Measurements from ENCODE around the gene HNRNPA1.

The HNRNPA1 gene

DNA sequence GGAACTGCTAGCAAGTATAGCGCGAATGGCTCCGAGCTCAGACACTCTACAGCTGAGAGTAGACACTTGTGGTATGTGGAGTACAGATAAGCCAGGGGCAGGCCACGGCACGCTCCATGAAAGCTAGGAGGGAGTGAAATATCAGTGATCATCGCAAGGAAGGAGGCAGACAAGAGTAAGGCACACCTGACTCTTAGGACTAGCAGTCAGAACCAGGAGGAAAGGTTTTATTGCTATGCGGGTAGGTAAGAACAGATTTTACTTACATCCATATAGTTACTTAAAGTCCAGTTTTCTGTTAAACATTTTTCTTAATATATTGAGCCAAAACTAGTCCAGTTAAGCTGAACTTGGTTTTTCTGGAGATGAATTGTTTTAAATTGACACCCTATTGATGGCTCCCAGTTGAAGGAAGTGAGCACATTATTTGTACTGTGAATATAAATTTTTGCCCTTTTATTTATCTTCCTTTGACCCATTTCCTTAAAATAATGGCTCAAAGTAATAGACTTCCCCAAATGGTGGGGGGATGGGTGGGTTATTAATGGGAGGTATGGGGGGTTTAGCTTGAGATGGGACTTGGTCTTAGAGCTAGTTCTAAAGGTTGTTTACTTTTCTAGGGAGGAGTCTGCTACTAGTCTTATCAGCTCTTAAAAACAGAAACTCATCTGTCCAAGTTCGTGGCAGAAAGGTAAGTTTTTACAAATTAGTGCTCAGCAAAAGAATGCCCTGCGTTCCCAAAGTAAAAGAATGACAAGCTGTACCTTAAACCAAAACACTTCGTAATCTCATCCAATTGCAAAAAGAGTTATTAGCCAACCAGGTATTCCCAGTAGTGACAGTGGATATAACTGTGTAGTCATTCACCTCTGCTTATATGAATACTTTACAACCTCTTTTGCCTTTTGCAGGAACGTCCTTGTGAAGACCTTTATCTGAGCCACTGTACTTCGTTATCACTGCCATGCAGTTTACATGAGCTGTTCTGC is 5.8 kb downstream of the HNRNPA1 start:
- no peaks in the 10 kb centered on the region for H3K27me3 ChIP-seq (ENCODE audit: control insufficient read depth, insufficient read depth, low read length)
- peaks cover 63% of the 10 kb centered on the region for H3K36me3 ChIP-seq (ENCODE audit: control insufficient read depth, insufficient read depth, low read length)
- H3K4me1 ChIP-seq (ENCODE audit: control insufficient read depth, insufficient read depth, low read length) = peaks cover 18% of the 10 kb centered on the region
- H3K9me3 ChIP-seq (ENCODE audit: control insufficient read depth, insufficient read depth, low read length) = no peaks in the 10 kb centered on the region
- peak overlapping the region; percentile 52 for H3K27ac ChIP-seq (ENCODE audit: low read depth, low read length)
- H3K4me3 ChIP-seq (ENCODE audit: low read depth, low read length) = no peak overlapping the region
- no peak overlapping the region for H3K9ac ChIP-seq (ENCODE audit: low read depth, low read length)

DNA sequence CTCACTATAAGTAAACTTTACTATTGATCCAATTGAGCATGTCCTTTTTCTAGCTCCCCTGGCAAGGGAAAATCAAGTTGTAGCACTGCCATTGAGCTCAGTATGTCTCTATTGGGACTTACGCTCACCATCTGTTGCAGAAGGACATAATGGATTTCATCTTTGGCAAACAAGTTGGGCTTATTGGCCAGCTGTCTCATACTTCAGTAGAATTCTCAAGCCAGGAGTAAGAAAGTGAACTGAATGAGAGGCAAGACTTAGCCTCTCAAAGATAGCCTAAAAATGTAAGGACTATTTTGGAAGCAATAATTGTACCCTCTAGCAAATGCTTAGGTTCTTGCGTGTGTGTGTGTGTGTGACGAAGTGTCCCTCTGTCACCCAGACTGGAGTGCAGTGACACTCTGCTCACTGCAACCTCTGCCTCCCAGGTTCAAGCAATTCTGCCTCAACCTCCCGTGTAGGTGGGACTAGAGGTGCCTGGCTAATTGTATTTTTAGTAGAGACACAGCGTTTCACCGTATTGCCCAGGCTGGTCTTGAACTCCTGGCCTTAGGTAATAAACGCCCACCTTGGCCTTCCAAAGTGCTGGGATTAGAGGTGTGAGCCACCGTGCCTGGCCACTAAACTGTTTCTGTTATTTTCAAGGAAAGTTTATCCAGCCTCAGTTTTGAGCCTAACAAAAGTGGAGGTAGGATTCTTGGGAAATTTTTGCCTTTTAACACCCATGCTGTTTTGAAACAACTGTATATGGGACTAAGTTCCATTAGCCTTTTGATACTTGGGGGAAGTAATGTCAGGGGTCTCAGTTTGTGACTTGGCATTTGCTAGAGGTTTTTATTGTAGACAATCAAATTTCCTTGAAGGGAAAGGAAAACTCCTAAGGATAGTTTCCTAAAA is 7.0 kb downstream of the HNRNPA1 start:
- no peaks in the 10 kb centered on the region for H3K9me3 ChIP-seq (ENCODE audit: control insufficient read depth, insufficient read depth, low read length)
- H3K4me1 ChIP-seq (ENCODE audit: control insufficient read depth, insufficient read depth, low read length) = peaks cover 14% of the 10 kb centered on the region
- no peak overlapping the region for H3K4me3 ChIP-seq (ENCODE audit: low read depth, low read length)
- H3K27ac ChIP-seq (ENCODE audit: low read depth, low read length) = peak overlapping the region; percentile 52
- H3K36me3 ChIP-seq (ENCODE audit: control insufficient read depth, insufficient read depth, low read length) = peaks cover 51% of the 10 kb centered on the region
- H3K27me3 ChIP-seq (ENCODE audit: control insufficient read depth, insufficient read depth, low read length) = no peaks in the 10 kb centered on the region
- no peak overlapping the region for H3K9ac ChIP-seq (ENCODE audit: low read depth, low read length)

DNA sequence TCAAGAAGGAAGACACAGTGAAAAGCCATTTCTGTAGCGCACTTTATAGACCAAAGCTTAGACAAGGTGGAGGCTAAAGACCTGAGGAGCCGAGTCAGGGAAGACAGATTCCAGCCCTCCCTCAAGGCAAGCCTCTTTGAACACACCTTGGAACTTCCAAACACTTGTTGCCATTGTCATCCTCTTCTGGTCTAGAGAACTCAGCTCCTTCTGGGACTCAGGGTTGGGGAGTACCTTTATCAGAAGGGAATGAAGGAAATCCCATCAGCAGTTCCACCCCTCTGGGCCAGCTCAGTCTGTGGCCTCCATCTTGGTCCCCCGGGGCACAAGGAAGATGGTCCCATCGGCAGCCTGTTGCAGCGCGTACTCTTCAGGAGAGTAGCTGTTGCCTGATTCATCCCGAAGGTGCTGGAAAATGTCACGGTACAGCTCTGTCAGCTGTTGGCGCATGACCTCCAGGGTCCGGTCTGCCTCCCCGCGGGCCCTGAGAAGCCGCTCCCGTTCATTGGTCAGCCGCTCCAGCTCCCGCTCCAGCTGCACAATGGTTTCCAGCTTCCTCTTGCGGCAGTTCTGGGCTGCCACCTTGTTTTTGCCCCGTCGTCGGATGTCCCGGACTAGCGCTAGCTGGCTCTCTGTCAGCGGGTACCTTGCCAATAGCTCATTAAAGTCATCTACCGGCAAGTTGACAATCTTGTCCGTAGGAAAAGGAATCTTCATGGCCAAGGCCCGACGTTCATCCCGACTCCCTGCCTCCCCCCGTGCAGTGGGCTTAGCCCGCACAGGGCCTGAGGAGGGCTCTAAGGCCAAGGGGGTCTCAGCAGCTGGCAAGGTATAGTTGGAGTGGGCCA is 11.8 kb downstream of the HNRNPA1 start:
- Histone ChIP-seq H3K27ac (ENCODE audit: low read depth, low read length) (no peak overlapping the region), H3K9ac (ENCODE audit: low read depth, low read length) (no peak overlapping the region), H3K4me3 (ENCODE audit: low read depth, low read length) (no peak overlapping the region), H3K36me3 (ENCODE audit: control insufficient read depth, insufficient read depth, low read length) (peaks cover 7% of the 10 kb centered on the region), H3K27me3 (ENCODE audit: control insufficient read depth, insufficient read depth, low read length) (no peaks in the 10 kb centered on the region), H3K4me1 (ENCODE audit: control insufficient read depth, insufficient read depth, low read length) (no peaks in the 10 kb centered on the region), H3K9me3 (ENCODE audit: control insufficient read depth, insufficient read depth, low read length) (no peaks in the 10 kb centered on the region)

DNA sequence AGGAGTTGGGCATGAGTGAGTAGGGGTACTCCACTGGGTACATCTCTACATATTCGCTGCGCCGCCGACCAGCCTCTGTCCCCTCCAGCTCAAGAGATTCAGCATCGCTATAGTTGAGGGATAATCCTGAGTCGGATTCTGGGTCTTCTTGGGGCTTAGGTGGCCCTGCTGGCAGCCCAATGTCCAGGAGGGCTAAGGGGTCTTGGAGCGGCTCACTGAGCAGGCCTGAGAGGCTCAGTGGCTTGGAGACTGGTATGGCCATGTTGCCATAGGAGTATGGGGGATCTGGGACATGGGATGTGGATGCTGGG is 12.4 kb downstream of the HNRNPA1 start:
- Histone ChIP-seq H3K36me3 (ENCODE audit: control insufficient read depth, insufficient read depth, low read length) (peaks cover 1% of the 10 kb centered on the region; the same call in 1 of the 2 replicates), H3K27me3 (ENCODE audit: control insufficient read depth, insufficient read depth, low read length) (no peaks in the 10 kb centered on the region), H3K9ac (ENCODE audit: low read depth, low read length) (no peak overlapping the region), H3K4me1 (ENCODE audit: control insufficient read depth, insufficient read depth, low read length) (no peaks in the 10 kb centered on the region), H3K27ac (ENCODE audit: low read depth, low read length) (no peak overlapping the region), H3K9me3 (ENCODE audit: control insufficient read depth, insufficient read depth, low read length) (no peaks in the 10 kb centered on the region), H3K4me3 (ENCODE audit: low read depth, low read length) (no peak overlapping the region)

DNA sequence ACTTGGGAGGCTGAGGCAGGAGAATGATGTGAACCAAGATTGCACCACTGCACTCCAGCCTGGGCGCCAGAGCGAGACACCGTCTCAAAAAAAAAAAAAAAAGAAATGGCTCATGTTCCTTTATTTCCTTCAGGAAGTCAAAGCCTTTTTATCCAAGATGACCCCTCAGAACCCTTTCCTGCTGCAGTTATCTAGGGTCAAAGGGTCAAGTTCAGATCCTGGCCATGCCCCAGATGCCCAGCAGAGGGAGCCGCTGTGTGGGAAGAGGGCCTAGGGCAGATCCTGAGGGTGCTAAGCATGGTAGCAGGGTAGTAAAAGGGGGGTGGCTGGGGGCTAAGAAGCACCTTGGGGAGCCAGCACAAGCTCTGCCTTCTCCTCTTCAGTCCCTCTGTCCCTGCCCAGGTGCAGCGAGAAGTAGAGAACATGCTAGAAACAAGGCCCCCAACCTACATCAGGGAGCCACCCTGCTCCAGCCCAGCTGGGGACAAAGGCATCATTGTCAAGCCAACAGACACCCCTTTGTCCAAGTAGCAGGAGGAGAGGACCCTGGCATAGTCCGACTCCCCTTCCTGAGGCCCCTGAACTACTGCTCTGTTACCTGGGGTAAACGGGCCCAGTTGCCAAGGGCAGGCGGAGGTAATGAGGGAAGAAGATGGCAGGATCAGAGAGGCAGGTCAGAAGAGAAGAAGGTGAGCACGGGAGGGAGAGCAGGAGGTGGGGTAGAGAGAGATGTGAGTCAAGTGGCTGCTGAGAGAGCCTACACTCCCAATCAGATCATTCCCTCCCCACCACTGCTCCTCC is 13.8 kb downstream of the HNRNPA1 start:
- Histone ChIP-seq H3K4me1 (ENCODE audit: control insufficient read depth, insufficient read depth, low read length) (no peaks in the 10 kb centered on the region), H3K27me3 (ENCODE audit: control insufficient read depth, insufficient read depth, low read length) (no peaks in the 10 kb centered on the region), H3K9ac (ENCODE audit: low read depth, low read length) (no peak overlapping the region), H3K36me3 (ENCODE audit: control insufficient read depth, insufficient read depth, low read length) (no peaks in the 10 kb centered on the region), H3K9me3 (ENCODE audit: control insufficient read depth, insufficient read depth, low read length) (no peaks in the 10 kb centered on the region), H3K4me3 (ENCODE audit: low read depth, low read length) (no peak overlapping the region), H3K27ac (ENCODE audit: low read depth, low read length) (no peak overlapping the region)

DNA sequence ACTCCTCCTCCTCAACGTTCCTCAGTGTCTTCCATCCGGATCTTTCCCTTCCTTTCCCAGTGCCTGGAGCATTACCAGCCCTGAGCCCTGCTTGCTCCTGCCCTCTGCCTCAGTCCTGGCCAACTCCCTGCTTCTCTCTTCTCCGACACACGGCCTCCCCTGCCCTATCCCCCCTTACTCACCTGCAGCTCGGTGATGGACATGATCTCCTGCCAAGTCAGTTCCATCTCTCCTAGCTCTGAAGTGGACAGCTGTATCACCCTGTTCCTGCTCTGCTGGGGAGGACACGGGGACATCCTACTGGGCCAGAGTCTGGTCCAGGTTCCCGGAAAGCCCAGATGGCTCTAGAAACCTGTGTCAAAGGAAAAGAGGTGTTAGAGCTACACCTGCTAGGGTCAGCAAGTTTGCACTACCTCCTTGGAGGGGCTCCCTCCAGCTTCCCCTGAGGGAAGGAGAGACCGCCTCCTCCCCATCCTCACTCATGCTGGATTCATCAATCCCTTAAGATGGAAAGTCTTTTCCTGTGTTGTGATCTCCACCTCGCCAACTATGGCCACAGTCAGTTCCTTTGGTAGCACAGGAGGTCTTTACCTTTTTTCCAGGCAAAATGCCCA is 14.5 kb downstream of the HNRNPA1 start:
- peaks cover 7% of the 10 kb centered on the region for H3K4me1 ChIP-seq (ENCODE audit: control insufficient read depth, insufficient read depth, low read length)
- no peaks in the 10 kb centered on the region for H3K9me3 ChIP-seq (ENCODE audit: control insufficient read depth, insufficient read depth, low read length)
- no peak overlapping the region for H3K4me3 ChIP-seq (ENCODE audit: low read depth, low read length)
- H3K9ac ChIP-seq (ENCODE audit: low read depth, low read length) = no peak overlapping the region
- H3K27me3 ChIP-seq (ENCODE audit: control insufficient read depth, insufficient read depth, low read length) = peaks cover 7% of the 10 kb centered on the region
- no peaks in the 10 kb centered on the region for H3K36me3 ChIP-seq (ENCODE audit: control insufficient read depth, insufficient read depth, low read length)
- H3K27ac ChIP-seq (ENCODE audit: low read depth, low read length) = no peak overlapping the region

DNA sequence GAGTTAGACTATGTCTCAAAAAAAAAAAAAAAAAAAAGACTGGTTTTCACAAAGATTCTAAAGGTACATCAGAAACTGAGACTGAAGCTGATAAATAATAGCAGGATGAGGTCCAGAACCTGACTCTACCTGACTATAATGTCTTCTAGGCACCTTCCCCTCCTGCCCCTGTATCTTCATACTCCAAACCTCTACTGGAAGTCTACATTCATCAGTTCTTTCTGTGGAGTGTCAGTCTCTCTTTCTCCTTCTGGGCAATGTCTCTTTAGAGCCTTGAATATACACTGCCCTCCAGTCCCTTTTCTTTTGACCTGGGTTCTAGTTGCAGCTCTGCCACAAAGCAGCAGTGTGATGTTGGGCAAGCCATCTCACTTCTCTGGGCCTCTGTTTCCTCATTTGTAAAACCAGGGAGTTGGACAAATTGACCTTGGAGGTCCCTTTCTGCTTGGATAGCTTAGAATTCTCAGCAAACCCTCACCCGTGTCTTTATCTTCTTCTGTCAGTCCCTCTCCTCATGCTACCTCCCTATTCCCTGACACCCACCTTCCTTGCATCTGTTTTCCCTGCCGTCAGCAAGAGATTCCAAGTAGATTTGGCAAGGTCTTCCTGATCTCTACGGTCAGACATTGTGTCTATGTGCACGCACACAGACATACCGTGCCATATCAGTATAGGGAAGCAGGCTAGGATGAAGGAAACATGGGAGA is 16.0 kb downstream of the HNRNPA1 start:
- H3K4me1 ChIP-seq (ENCODE audit: control insufficient read depth, insufficient read depth, low read length) = peaks cover 16% of the 10 kb centered on the region
- H3K27me3 ChIP-seq (ENCODE audit: control insufficient read depth, insufficient read depth, low read length) = peaks cover 9% of the 10 kb centered on the region
- no peaks in the 10 kb centered on the region for H3K9me3 ChIP-seq (ENCODE audit: control insufficient read depth, insufficient read depth, low read length)
- no peak overlapping the region for H3K27ac ChIP-seq (ENCODE audit: low read depth, low read length)
- H3K36me3 ChIP-seq (ENCODE audit: control insufficient read depth, insufficient read depth, low read length) = no peaks in the 10 kb centered on the region
- H3K9ac ChIP-seq (ENCODE audit: low read depth, low read length) = no peak overlapping the region
- H3K4me3 ChIP-seq (ENCODE audit: low read depth, low read length) = no peak overlapping the region

DNA sequence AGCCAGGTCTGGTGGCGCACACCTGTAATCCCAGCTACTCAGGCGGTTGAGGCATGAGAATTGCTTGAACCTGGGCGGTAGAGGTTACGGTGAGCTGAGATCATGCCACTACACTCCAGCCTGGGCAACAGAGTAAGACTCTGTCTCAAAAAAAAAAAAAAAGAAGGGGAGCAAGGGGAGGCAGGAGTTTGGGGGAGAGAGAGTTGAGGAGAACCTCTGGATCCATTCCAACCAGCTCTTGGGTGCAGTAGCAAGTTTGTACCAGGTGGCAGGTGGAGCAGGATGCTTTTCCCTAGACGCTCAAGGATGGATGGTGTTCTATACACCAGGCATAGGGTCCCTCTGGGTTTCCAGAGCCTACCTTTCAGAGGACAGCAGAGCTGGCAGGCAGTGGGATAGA is 18.4 kb downstream of the HNRNPA1 start:
- Histone ChIP-seq H3K36me3 (ENCODE audit: control insufficient read depth, insufficient read depth, low read length) (no peaks in the 10 kb centered on the region), H3K9ac (ENCODE audit: low read depth, low read length) (no peak overlapping the region), H3K9me3 (ENCODE audit: control insufficient read depth, insufficient read depth, low read length) (no peaks in the 10 kb centered on the region), H3K27ac (ENCODE audit: low read depth, low read length) (no peak overlapping the region), H3K4me3 (ENCODE audit: low read depth, low read length) (no peak overlapping the region), H3K27me3 (ENCODE audit: control insufficient read depth, insufficient read depth, low read length) (peaks cover 9% of the 10 kb centered on the region), H3K4me1 (ENCODE audit: control insufficient read depth, insufficient read depth, low read length) (peaks cover 32% of the 10 kb centered on the region)

DNA sequence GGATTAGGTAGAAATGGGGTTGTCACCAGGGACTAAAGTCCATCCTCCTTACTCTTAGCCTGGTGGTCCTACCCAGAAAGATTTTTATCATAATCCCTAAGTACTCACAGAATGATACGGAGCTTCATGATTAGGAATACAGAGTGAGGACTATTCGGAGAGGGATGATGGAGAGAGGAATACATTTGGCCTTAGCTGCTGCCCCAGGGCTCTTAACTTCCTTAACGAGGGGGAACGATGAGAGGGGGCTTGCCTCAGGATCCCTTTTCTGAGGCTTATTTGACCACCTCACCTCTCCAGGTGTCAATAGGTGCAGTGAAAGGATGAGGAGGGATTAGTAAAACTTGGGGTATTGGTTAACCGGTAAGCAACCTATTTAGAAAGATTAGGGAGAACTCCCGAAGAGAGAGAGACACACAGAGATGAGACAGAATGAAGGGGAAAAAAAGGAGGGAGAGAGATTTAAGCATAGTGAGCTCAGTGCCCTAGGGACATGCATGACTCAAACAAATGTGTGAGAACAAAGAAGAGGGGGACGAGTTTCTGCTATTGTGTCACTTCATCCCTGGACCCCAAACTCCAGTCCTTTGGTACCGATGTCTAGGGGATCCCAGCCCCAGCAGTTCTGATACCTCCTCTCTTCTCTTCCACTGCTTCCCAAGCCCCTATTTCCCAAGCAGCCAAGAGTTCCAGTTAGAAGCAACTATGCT is 19.1 kb downstream of the HNRNPA1 start:
- H3K4me3 ChIP-seq (ENCODE audit: low read depth, low read length) = peak overlapping the region; percentile 57; the same call in 1 of the 2 replicates
- no peak overlapping the region for H3K9ac ChIP-seq (ENCODE audit: low read depth, low read length)

More for the DNA sequence above, 19.1 kb downstream of the HNRNPA1 start:
- Histone ChIP-seq H3K36me3 (ENCODE audit: control insufficient read depth, insufficient read depth, low read length) (no peaks in the 10 kb centered on the region), H3K9me3 (ENCODE audit: control insufficient read depth, insufficient read depth, low read length) (no peaks in the 10 kb centered on the region), H3K4me1 (ENCODE audit: control insufficient read depth, insufficient read depth, low read length) (peaks cover 40% of the 10 kb centered on the region), H3K27me3 (ENCODE audit: control insufficient read depth, insufficient read depth, low read length) (peaks cover 9% of the 10 kb centered on the region), H3K27ac (ENCODE audit: low read depth, low read length) (no peak overlapping the region)
